Activated CD4-positive, alpha-beta T cell treated with anti-CD3 and anti-CD28 coated beads for 4 hours (primary cell): ENCODE data around the gene TRPM6.
A peak's percentile ranks its signal among the peaks of the same experiment; 100 is the strongest.

Experiments used
- DNase-seq, 2 donors: peaks; one replicate each; pipeline ENCODE4 v3.0.0-alpha.2; 2020

The TRPM6 gene

GRCh38 chr9:74772121-74772520 lies 115.6 kb downstream of the TRPM6 start:
- DNase-seq, result no peak

GRCh38 chr9:74771672-74772071 lies 116.0 kb downstream of the TRPM6 start:
- DNase-seq, result no peak

GRCh38 chr9:74771262-74771585 lies 116.5 kb downstream of the TRPM6 start:
- DNase-seq, result no peak

- DNase-seq, result peak; percentile 24 to 39
These were observed 117.0 kb downstream of the TRPM6 start for GRCh38 chr9:74770508-74771261.

- no peak for DNase-seq
These were observed 122.2 kb downstream of the TRPM6 start for GRCh38 chr9:74765481-74765971.

- DNase-seq, result no peak
These were observed 124.8 kb downstream of the TRPM6 start for GRCh38 chr9:74762950-74763349.

GRCh38 chr9:74760031-74760700 lies 127.6 kb downstream of the TRPM6 start:
- DNase-seq, result no peak

GRCh38 chr9:74755999-74756398 lies 131.7 kb downstream of the TRPM6 start:
- DNase-seq, result no peak

- no peak for DNase-seq
These were observed 132.4 kb downstream of the TRPM6 start for GRCh38 chr9:74755355-74755754.

GRCh38 chr9:74753650-74754049 lies 134.1 kb downstream of the TRPM6 start:
- no peak for DNase-seq

GRCh38 chr9:74748966-74749365 lies 138.8 kb downstream of the TRPM6 start:
- no peak for DNase-seq

- no peak for DNase-seq
These were observed 144.7 kb downstream of the TRPM6 start for GRCh38 chr9:74742792-74743730.

GRCh38 chr9:74742191-74742790 lies 145.4 kb downstream of the TRPM6 start:
- no peak for DNase-seq

- DNase-seq, result no peak
These were observed 151.1 kb downstream of the TRPM6 start for GRCh38 chr9:74736646-74737045.

GRCh38 chr9:74735761-74736160 lies 152.0 kb downstream of the TRPM6 start:
- no peak for DNase-seq

- no peak for DNase-seq
These were observed 158.5 kb downstream of the TRPM6 start for GRCh38 chr9:74729136-74729695.

GRCh38 chr9:74728176-74728575 lies 159.5 kb downstream of the TRPM6 start:
- DNase-seq, result no peak

GRCh38 chr9:74726581-74726980 lies 161.1 kb downstream of the TRPM6 start:
- no peak for DNase-seq

- DNase-seq, result no peak
These were observed 163.4 kb downstream of the TRPM6 start for GRCh38 chr9:74724317-74724716.

GRCh38 chr9:74721696-74722660 lies 165.7 kb downstream of the TRPM6 start:
- DNase-seq, result no peak

- DNase-seq, result no peak
These were observed 168.4 kb downstream of the TRPM6 start for GRCh38 chr9:74719306-74719705.
